Lung (tissue), 12 donors: ENCODE measurements around the gene SMOC1. TPM values are rescaled to one million over a fixed set of nuclear protein-coding genes. Genes with fewer than 3 reads are reported as not detected.

ENCODE experiments used
- ATAC-seq: fragments of 200-7000 bp; cut with Tn5 transposase; one replicate; pipeline ENCODE4 v1.9.1; 2020; ENCODE audit warnings: moderate number of reproducible peaks; ENCODE audit not compliant: insufficient read depth, low FRiP score
- DNase-seq, 3 donors: peaks; one replicate each; pipeline ENCODE4 v3.0.0-alpha.2; 2013 to 2017
- H3K27ac ChIP-seq, 2 donors: one replicate each; pipeline ENCODE4 v1.5.1; 2013; ENCODE audit warnings: mild to moderate bottlenecking in 2 of 2, moderate library complexity in 2 of 2, control low read depth in 1 of 2, inconsistent platforms in 1 of 2, low read depth in 1 of 2, low read length in 1 of 2
- H3K27me3 ChIP-seq, 3 donors: one replicate each; pipeline ENCODE4 v1.5.1; 2013; ENCODE audit warnings: low read length in 2 of 3; ENCODE audit not compliant: control insufficient read depth in 3 of 3, insufficient read depth in 3 of 3
- H3K36me3 ChIP-seq, 4 donors: one replicate each; pipeline ENCODE4 v1.5.1; 2013; ENCODE audit warnings: low read length in 4 of 4, mild to moderate bottlenecking in 1 of 4, moderate library complexity in 1 of 4; ENCODE audit not compliant: control insufficient read depth in 4 of 4, insufficient read depth in 4 of 4
- H3K4me1 ChIP-seq, 5 donors: one replicate each; pipeline ENCODE4 v1.5.1; 2013; ENCODE audit warnings: low read length in 5 of 5, mild to moderate bottlenecking in 2 of 5, moderate library complexity in 1 of 5; ENCODE audit not compliant: control insufficient read depth in 5 of 5, insufficient read depth in 5 of 5
- H3K4me3 ChIP-seq: one replicate; pipeline ENCODE4 v1.5.1; 2013; ENCODE audit warnings: mild to moderate bottlenecking, control low read depth, moderate library complexity
- H3K9ac ChIP-seq, 2 donors: one replicate each; pipeline ENCODE4 v1.5.1; 2013; ENCODE audit warnings: low read length in 2 of 2, control low read depth in 1 of 2; ENCODE audit not compliant: insufficient read depth in 1 of 2
- H3K9me3 ChIP-seq, 4 donors: one replicate each; pipeline ENCODE4 v1.5.1; 2013; ENCODE audit warnings: low read length in 3 of 4, mild to moderate bottlenecking in 1 of 4, moderate library complexity in 1 of 4; ENCODE audit not compliant: control insufficient read depth in 4 of 4, insufficient read depth in 3 of 4
- CTCF ChIP-seq: IDR thresholded peaks from 2 replicates; pipeline ENCODE4 v1.5.1; 2012; ENCODE audit warnings: mild to moderate bottlenecking; ENCODE audit errors: control extremely low read depth, extremely low read depth
- whole genome bisulfite sequencing, 2 donors: extraction: QIAGEN DNeasy Blood & Tissue Kit; methylation state at CpG; one replicate each; pipeline ENCODE4 v1.1.7; 2013; 5-methylcytosine and 5-hydroxymethylcytosine counted together
- polyA plus RNA-seq, 2 donors: library from polyadenylated mRNA; stranded (reverse); fragments of 200-250 nt; gene quantifications; one replicate each; pipeline ENCODE4 v1.2.1, GENCODE V29; 2013
- total RNA-seq, 2 donors: library from RNA; depleted of rRNA in 1 of 2; stranded (reverse); fragments of >200 nt in 1 of 2; gene quantifications; one replicate each; pipeline ENCODE4 v1.2.1, GENCODE V29; 2014 to 2021
- donor health status: control.
- donor health status: control.
- donor health status: Bipolar disorder and iron deficiency.
- donor health status: healthy.
- donor health status: DM: yes; HTN: yes; CAD: no.

SMOC1 gene
- total and polyA plus RNA-seq, 4 donors, result 0.52 to 1.9 (median 1.1) TPM

GRCh38 chr14:69982886-69983285 lies 103.7 kb downstream of the SMOC1 start:
- no peaks in the 10 kb centered on the region for H3K4me1 ChIP-seq
- no peak for TF ChIP-seq CTCF
- no peaks in the 10 kb centered on the region for H3K27me3 ChIP-seq
- no peak overlapping the region for H3K4me3 ChIP-seq
- ATAC-seq, result no peak
- no peak overlapping the region for H3K27ac ChIP-seq
- 75 to 80% methylated on average over 7 of the region's 7 CpGs for WGBS, 2 donors
- peak in 1 of 3 donors; percentile 23 for DNase-seq
- H3K36me3 ChIP-seq, result no peaks in the 10 kb centered on the region
- H3K9me3 ChIP-seq, result no peaks in the 10 kb centered on the region
- no peak overlapping the region for H3K9ac ChIP-seq

- Histone ChIP-seq H3K27ac (no peak overlapping the region), H3K9me3 (no peaks in the 10 kb centered on the region), H3K4me1 (no peaks in the 10 kb centered on the region), H3K27me3 (no peaks in the 10 kb centered on the region), H3K36me3 (no peaks in the 10 kb centered on the region), H3K4me3 (no peak overlapping the region), H3K9ac (no peak overlapping the region)
- no peak for TF ChIP-seq CTCF
- DNase-seq (no peak), ATAC-seq (no peak)
- WGBS, 2 donors, result 90% methylated on average over 4 of the region's 4 CpGs
Observed at GRCh38 chr14:69983317-69983716, 104.1 kb downstream of the SMOC1 start.

- peaks cover 0 to 2% (median 0%) of the 10 kb centered on the region in 4 donors for H3K9me3 ChIP-seq
- no peaks in the 10 kb centered on the region for H3K36me3 ChIP-seq
- no peak overlapping the region for H3K9ac ChIP-seq
- H3K4me1 ChIP-seq, result no peaks in the 10 kb centered on the region
- H3K27me3 ChIP-seq, result no peaks in the 10 kb centered on the region
- no peak overlapping the region for H3K27ac ChIP-seq
- 65 to 80% methylated on average over 1 of the region's 1 CpG for WGBS, 2 donors
- ATAC-seq (no peak), DNase-seq (no peak)
- H3K4me3 ChIP-seq, result no peak overlapping the region
- no peak for TF ChIP-seq CTCF
Observed at GRCh38 chr14:69985463-69985862, 106.2 kb downstream of the SMOC1 start.

GRCh38 chr14:69986336-69986735 lies 107.1 kb downstream of the SMOC1 start:
- whole genome bisulfite sequencing, 2 donors, result 63 to 74% methylated on average over 7 of the region's 7 CpGs
- ATAC-seq (no peak), DNase-seq (no peak)
- H3K4me1 ChIP-seq, result no peaks in the 10 kb centered on the region
- H3K9ac ChIP-seq, result no peak overlapping the region
- H3K9me3 ChIP-seq, result peaks cover 0 to 2% (median 0%) of the 10 kb centered on the region in 4 donors
- H3K4me3 ChIP-seq, result no peak overlapping the region
- H3K27me3 ChIP-seq, result no peaks in the 10 kb centered on the region
- H3K36me3 ChIP-seq, result no peaks in the 10 kb centered on the region
- TF ChIP-seq CTCF, result no peak
- no peak overlapping the region for H3K27ac ChIP-seq
